Activated CD4-positive, alpha-beta T cell treated with anti-CD3 and anti-CD28 coated beads, Interleukin-2, amount 50 U/mL, for 24 hours (primary cell): ENCODE results near the gene ZNF417.
"Not testable (repeated sequence)": the region's sequence is repeated elsewhere in the genome, so short reads cannot be mapped to it uniquely, and the experiment has no call there.

ENCODE experiments used
- DNase-seq, 2 donors: peaks; one replicate each; pipeline ENCODE4 v3.0.0-alpha.2; 2020; ENCODE audit warnings: low read depth in 1 of 2, low spot score in 1 of 2

Gene ZNF417

GRCh38 chr19:57888107-57888559 lies 28.3 kb downstream of the ZNF417 start:
- DNase-seq, result no peak

- no peak for DNase-seq
These were observed 29.0 kb downstream of the ZNF417 start for GRCh38 chr19:57887195-57887941.

GRCh38 chr19:57886046-57886445 lies 30.3 kb downstream of the ZNF417 start:
- DNase-seq, result no peak

- DNase-seq, result not testable (repeated sequence)
These were observed 42.3 kb downstream of the ZNF417 start for GRCh38 chr19:57873883-57874799.

- DNase-seq, result no peak
These were observed 43.9 kb downstream of the ZNF417 start for GRCh38 chr19:57872450-57872849.

GRCh38 chr19:57870225-57870624 lies 46.2 kb downstream of the ZNF417 start:
- no peak for DNase-seq

- not testable (repeated sequence) for DNase-seq
These were observed 46.7 kb downstream of the ZNF417 start for GRCh38 chr19:57869655-57870054.

- no peak for DNase-seq
These were observed 48.4 kb downstream of the ZNF417 start for GRCh38 chr19:57867868-57868492.
